Astrocyte (in vitro differentiated cells and primary cell): ENCODE results near the gene GIT2.

Experiments
- CTCF ChIP-seq: IDR thresholded peaks from 2 replicates; pipeline ENCODE4 v1.5.1; 2011; ENCODE audit warnings: low read depth, mild to moderate bottlenecking, inconsistent platforms, low read length, moderate library complexity; ENCODE audit not compliant: insufficient read depth
- EZH2 ChIP-seq: IDR thresholded peaks from 2 replicates; pipeline ENCODE4 v1.6.1; 2012; ENCODE audit warnings: mild to moderate bottlenecking, low read length, inconsistent platforms; ENCODE audit not compliant: insufficient read depth

GRCh38 chr12:109919456-109919855, 76.7 kb downstream of the GIT2 start:
- TF ChIP-seq CTCF (no peak), EZH2 (no peak)
